GM18870 (cell line): ENCODE results near the gene RAB37.

Experiments
- ATAC-seq: cut with Tn5 transposase; IDR thresholded peaks from one replicate; pipeline ENCODE4 v1.9.1; 2021; ENCODE audit warnings: moderate library complexity; ENCODE audit not compliant: unreplicated experiment

RAB37 gene

DNA sequence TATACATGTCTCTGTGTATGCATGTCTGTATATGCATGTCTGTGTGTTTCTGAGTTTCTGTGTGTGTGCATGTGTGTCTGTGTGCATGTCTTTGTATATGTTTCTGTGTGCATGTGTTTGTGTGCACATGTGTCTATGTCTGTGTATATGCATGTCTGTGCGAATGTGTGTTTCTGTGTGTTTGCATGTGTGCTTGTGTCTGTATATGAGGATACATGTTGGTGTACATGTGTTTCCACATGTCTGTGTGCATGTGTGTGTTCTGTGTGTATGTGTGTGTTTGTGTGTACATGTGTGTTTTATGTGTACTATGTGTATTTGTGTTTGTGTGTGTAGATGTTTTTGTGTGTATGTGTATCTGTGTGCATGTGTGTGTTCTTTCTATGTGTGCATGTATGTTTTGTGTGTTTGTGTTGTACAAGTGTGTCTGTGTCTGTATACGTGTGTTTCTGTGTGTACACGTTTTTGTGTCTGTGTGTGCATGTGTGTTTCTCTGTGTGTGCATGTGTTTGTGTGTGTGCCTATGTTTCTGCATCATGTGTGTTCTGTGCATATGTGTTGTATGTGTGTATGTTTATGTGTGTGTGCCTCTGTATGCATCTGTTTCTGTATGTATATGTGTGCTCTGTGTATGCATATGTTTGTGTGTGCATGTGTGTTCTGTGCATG, 8.9 kb upstream of the RAB37 start:
- no peak for ATAC-seq

DNA sequence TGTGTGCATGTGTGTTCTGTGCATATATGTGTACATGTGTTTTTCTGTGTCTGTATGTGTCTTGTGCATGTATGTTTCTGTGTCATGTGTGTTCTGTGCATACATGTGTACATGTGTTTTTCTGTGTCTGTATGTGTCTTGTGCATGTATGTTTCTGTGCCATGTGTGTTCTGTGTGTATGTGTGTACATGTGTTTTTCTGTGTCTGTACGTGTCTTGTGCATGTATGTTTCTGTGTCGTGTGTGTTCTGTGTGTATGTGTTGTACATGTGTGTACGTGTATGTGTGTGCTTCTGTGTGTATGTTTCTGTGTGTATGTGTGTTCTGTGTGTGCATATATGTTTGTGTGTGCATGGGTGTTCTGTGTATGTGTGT, 8.4 kb upstream of the RAB37 start:
- no peak for ATAC-seq

DNA sequence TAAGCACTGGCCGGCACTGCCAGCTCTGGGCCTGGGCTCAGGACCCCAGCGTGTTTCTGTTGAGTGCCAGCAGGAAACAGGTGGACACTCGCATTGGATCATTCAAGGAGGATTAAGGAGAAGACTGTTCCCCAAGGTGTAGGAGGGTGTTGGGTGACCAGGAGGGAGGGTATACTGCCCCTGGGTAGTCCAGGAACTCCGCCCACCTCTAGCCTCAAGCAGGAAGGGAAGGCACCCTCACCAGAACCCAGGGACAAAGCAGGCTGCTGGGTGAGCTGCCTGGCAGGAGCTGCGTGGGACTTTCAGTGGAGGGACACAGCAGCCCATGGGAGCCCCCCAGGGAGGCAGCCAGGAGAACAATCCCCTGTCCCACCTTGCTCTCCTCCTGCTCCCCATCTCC, 7.7 kb upstream of the RAB37 start:
- ATAC-seq, result no peak

DNA sequence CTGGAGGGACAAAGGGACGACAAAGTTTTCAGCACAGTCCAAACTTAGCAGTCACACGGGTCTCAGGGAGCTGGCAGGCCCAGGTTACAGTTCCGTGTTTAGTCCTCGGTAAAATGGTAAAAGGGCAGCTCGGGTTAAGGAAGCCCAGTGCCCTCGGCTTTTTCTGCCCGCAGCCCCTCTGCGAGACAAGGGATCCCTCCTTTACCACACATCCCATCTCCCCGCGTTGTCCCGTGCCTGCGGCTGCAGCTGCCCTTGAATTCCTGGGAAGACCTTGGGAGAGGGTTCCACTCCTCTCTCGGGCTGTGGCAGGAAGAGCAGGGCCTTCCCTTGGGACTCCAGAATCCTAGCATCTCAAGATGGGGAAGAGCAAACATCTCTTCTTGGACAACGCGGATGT, 7.2 kb upstream of the RAB37 start:
- ATAC-seq, result no peak

DNA sequence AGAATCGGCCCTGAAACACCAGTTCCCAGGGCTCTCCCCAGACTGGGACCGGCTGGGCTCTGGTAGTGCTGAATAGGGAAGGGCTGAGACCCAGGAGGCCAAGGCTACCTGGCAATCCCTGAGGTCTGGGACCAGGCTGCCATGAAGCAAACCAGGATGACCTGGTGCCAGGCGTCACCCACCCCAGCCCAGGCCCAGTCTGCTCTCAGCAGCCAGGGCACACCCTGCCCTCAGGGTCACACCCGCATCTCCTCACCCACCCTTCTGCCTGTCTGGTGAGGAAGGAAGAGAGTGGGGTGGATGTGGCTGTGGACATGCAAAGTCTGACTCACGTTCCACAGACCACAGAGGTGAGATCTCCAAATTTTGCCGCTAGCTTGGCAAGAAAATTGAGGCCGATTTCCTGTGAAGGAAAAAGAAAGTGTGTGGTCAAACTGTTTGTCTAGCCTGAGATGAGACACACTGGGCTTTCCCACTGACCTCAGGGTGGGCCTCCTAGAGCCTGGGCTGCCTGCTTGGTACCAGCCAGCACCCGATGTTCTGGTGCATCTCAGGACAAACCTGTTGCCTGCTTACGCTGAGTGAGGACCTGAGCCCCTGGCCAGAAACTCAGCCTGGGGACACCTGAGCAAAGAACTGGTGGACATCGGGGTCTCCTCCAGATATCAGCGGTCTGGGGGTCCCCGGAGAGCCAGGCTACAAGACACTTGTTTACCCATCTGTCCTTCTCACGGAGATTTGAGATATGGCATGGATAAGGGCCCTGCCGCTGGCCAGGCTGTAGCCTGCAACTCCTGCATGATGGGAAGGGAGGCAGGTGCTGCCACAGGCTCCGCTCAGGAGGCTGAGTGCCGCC, 6.3 kb upstream of the RAB37 start:
- no peak for ATAC-seq

DNA sequence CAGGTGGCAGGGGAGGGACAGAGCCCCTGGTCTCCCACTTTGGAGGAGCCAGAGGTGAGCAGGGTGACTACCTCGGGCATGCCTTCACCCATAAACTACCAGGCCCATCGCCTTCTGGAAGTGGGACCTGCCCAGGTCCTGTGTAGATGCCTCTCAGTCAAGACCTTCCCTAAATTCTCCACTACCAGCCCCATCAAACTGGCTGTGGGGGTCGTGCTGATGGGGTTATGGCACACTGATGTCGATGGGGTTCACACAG, 5.8 kb upstream of the RAB37 start:
- no peak for ATAC-seq

DNA sequence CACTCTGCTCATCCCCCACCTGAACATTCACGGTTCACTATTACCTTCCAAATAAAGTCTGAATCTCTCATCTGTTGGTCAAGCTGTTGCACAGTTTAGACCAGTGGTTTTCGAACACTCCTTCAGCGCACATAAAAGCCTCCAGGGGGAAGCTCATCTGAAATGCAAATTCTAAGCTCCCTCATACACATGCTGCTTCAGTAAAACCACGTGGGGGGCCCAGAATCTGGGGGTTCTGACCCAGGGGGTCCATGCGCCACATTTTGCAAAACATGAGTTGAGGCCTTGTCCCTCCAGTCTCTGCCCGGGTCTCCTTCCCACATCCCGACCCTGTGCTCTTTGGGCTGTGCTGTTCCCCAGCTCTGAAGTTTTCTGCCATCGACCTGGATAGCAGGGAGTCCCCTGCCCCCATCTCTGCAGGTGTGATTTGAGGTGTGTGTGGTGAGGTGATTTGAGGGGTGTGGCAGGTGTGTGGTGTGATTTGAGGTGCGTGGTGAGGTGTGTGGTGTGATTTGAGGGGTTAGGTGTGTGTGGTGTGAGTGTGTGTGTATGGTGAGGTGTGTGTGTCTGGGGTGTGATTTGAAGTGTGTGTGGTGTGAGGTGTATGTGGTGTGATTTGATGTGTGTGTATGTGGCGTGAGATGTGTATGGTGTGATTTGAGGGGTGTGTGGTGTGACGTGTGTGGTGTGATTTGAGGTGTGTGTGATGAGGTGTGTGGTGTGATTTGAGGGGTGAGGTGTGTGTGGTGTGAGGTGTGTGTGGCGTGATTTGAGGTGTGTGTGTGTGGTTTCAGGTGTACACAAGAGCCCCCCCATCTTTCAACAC, 4.8 kb upstream of the RAB37 start:
- no peak for ATAC-seq

DNA sequence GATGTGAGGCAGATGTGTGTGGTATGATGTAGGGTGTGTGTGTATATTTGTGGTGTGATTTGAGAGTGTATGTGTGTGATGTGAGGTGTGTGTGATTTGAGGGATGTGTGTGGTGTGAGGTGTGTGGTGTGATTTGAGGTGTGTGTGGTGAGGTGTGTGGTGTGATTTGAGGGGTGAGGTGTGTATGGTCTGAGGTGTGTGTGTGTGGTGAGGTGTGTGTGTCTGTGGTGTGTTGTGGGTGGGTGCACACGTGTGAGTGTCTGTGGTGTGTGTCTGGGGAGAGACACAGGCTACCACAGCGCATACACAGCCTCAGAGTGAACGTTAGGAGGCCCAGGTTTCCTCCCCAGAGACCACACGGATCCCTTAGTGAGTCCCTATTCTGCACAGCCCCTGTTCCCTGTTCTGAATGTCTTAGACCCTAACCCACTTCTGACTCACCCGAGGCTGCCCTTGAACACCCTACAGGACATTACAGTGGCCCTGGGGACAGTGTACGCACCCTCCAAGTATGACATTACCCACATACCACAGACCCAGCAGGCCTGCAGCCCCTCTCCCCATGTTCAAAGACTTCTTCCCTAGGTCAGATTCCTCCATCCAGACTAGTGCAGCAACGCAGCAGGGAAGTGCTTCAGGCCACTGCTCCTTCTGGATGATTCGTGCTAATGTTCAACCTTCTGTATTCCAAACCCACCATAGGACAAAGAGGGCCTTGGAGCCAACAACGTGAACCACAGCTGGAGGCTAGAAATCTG, 3.5 kb upstream of the RAB37 start:
- no peak for ATAC-seq

DNA sequence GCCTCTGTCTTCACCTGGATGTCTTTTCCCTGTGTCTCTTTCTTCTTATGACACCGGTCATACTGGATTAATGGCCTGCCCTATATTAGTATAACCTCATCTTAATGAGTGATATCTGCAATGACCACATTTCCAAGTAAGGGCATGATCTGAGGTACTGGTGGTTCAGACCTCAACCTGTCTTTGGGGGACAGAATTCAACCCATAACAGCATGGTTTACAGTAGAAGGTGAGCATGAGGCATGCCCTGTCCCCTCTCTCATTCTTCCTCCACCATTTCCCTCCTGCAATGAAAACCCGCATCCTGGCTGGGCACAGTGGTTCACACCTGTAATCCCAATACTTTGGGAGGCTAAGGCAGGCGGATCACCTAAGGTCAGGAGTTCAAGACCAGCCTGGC, 2.8 kb upstream of the RAB37 start:
- ATAC-seq, result no peak

DNA sequence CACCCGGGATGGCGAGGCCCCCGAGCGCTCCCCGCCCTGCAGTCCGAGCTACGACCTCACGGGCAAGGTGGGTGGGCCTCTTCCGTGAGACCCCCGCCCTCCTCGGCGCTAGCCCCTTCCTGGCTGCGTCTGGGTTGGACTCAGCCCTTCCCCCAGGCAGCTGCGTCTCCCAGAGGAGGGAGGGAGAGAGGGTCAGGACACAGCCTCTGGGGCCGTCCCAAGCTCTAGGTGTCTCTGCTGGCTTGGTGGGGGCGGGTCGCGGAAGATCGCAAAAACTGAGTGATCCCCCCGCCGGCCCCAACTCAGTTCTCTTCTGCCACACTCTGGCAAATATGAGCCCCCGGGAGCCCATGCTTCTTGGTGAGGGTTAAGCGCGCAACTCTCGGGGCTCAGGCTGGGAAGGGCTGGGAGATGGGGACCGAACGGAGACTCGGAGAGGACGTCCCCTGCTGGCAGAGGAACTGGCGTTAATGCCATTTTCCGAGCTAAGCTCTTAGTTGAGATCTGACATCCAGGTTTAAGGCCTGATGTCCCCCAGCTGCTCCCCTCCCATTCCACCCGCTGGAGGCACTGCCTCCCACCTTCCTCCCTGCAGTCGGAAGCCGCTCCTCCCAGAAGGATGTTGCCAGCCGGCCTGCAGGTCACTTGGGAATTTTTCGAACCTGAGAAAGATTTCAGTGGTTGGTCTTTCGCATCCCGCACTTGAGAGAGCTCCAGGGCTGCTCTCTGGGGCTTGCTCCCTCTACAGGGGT, 419 bp downstream of the RAB37 start:
- no peak for ATAC-seq

DNA sequence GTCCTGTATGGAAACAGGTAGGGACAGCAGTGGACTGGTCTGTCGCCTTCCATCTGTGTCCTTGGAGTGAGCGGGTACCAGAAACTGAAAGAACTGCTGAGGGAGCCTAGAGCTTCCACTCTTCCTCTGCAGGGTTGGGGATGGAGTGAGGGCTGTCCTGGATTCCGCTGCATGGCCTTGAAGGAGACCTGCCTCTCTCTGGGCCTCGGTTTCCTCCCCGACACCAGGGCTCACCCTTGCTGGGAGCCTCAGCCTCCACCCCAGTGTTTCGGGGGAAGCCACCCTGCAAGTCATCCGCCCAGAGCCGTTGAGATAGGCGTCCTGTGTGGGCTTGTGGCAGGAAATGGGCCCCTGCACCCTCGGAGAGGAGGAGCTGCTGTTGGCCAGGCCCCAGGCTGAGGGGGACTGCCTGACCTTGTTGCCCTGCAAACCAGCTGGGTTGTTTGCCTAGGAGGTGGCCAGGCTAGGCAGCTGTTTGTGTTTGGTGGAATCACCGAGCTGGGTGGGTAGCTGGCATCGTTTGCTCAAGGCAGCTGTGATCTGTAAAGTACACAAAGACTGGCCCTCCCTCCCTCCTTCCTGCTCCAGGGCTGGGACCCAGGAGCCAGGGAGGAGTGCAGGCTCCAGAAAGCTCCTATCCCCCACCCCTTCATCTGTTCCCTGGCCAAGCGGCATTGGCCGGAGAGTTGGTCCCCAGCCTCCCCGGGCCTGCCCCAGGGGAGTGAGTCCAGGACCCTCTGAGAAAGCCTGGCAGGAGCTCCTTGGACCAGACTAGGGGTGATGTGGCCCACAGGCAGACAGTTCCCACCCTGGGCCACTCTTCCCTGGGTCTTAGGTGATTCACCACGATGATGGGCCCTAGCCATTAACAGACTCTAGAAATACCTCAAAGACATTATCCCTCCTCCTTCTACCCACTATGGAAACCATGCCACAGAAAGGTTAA, 1.3 kb downstream of the RAB37 start:
- ATAC-seq, result no peak

DNA sequence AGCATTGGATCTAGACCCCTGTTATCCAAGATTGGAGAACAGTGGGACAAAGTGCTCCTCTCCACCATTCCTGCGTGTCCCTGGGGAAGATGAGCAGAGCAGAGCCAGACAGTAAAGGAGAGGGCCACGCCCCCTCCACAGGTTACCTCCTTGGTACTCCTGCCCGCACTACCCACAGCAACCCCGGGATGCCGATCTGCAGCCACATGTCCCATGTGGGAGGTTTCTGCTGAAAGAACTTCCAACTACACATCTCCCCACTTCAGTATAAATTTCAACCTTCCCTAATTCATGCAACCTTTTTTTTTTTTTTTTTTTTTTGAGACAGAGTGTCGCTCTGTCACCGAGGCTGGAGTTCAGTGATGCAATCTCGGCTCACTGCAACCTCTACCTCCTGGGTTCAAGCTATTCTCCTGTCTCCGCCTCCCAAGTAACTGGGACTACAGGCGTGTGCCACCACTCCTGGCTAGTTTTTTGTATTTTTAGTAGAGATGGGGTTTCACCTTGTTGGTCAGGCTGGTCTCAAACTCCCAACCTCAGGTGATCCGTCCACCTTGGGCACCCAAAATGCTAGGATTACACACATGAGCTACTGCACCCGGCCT, 2.3 kb downstream of the RAB37 start:
- no peak for ATAC-seq

DNA sequence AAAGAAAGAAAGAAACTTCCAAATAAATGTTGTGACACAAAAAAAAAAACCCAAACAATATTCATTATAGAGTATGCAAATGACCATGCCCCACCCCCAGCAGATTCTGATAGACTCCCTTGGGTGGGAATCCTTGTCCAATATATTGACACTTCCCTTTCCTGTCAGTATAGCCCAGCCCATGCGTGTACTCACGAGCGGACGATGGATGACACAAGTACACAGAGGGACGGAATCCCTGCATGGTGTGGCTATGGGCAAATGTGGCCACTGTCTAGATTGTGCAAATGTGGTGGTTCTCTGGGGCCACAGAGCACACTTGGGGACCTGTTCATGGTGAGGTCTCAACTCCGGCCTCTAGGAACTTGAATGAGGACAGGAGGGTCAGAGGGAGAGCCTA, 3.1 kb downstream of the RAB37 start:
- no peak for ATAC-seq

DNA sequence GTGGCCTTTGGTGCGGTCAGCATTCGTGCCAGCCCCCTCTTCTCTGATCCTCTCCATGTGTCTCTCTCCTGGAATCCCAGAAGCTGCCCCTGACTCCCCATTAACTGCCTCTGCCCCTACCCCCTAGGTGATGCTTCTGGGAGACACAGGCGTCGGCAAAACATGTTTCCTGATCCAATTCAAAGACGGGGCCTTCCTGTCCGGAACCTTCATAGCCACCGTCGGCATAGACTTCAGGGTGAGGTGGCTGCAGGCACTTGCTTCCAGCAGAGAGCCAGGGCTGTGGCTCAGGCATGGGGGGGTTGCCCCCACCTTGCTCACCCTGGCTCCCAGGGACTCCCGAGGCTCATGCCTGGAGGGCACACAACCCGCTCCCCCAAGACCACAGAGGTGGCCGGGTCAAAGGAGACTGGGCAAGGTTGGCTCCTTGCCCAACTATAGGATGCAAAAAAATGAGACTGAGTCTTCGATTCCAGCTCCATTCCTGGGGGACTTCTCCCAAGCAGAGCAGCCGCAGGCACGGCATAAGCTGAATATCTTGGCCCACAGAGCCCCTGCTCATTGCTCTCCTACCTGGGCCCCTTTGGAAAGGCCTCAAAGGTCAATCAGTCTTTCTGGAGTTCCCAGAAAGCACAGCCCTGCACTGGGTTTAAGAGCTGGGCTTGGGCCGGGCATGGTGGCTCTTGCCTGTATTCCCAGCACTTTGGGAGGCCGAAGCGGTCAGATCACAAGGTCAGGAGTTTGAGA, 3.8 kb downstream of the RAB37 start:
- ATAC-seq, result no peak

DNA sequence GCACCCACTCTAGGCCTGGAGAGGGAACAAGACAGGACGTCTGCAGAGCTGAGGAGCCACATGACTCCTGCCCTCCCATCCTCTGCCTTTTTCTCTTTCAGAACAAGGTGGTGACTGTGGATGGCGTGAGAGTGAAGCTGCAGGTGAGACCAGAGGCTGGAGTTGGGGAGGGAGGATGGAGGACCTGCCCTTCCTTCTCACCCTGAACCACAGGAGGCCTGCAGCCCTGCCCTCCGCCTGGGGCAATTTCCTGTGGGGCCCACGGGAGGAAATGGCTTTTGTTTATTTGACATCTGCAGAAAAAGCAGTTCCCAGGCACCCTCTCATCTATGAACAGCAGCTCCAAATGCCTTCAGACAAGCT, 5.1 kb downstream of the RAB37 start:
- no peak for ATAC-seq

DNA sequence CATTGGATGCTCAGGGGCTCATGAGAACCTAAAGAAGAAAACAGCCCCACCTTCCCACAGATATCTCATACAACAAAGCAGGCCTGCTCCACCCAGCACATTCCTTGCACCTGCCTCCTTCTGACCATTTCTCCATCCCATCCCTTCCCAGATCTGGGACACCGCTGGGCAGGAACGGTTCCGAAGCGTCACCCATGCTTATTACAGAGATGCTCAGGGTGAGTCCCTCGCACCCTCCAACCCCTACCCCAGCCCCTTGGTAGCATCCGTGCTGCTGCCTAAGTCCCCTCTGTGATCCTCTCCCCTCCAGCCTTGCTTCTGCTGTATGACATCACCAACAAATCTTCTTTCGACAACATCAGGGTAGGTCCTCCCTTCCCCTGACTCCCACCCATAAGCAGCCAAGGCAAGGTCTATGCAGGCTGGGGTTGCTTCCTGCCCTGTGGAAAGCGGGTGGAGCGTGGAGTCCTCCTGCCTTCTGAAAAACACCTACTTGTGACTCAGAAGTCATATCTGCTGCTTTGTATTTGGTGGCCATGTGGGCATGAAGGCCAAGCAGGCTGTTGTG, 6.0 kb downstream of the RAB37 start:
- no peak for ATAC-seq

DNA sequence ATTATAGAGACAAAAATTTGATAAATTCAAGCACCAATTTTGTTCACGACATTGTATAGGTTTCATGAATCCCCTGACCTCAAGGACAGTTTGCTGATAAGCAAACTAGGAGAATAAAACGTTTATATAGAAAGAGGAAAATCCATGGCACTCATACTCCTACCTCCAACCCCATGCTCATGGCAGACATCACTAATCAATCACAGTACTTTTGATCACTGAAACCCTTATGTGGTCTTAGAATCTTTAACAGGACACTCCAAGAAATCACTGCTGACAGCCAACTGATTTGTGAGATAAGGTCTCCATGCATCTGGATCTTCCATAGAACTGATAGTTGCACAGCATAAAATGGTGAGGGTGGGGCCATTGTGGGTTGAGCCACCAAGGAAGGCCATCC, 6.7 kb downstream of the RAB37 start:
- no peak for ATAC-seq

DNA sequence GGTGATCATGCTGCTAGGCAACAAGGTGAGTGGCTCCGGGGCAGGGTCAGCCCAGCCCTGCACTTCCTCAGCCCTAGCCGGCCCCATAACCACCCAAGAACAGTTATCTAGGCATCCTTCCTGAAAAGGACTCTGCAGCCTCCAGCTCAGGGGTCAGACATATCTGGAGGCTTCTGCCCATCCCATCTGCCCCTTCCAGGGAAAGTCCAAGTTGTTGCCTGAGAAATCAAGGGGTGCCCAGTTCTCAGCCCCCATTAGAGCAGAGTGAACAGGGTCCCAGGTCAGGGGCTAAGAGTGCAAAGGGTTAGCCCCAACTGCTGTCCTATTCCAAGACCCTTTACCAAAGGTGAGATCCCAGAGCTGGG, 7.3 kb downstream of the RAB37 start:
- ATAC-seq, result no peak
